ENCODE results near the gene EMP2.

- no peak for TF ChIP-seq CTCF (conservative IDR thresholded peaks at IDR 0.05 in 1 of 2, IDR thresholded peaks at IDR 0.05 in 1 of 2; ENCODE audit: low read depth in 1 of 2, low read length in 2 of 2)
- TF ChIP-seq EZH2 (IDR thresholded peaks at IDR 0.05; ENCODE audit: low read length, missing control alignments): no peak
Measured at GRCh38 chr16:10618710-10619209, 38.4 kb upstream of the EMP2 start.

Data from fibroblast of lung (primary cell).